Endothelial cell of hepatic sinusoid (primary cell): ENCODE results near the gene ZNF778.

Experiments
- in situ Hi-C: cut with HindIII; loops from 2 replicates; pipeline ENCODE4 v1.10.0; 2017; ENCODE audit warnings: low sequenced_read_pairs

ZNF778 gene

GRCh38 chr16:89273741-89274472 lies 56.4 kb downstream of the ZNF778 start:
- in situ Hi-C loops = no loop called here

- in situ Hi-C loops = no loop called here
Measured at GRCh38 chr16:89274561-89275283, 57.2 kb downstream of the ZNF778 start.

DNA sequence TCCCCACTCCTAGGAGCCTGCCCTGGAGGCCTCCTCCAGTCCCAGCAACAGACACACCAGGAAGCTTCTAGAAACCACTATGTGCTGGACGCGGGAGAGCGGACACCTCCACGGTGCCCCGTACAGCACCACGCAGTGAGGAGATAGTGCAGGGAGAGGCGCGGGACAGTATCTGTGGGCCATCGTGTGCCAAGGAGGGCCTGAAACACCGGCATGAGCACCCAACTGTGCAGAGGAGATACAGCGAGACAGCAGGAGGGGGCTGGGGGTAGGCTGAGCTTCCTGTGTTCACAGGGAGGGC lies 57.7 kb downstream of the ZNF778 start:
- in situ Hi-C loops = no loop called here

DNA sequence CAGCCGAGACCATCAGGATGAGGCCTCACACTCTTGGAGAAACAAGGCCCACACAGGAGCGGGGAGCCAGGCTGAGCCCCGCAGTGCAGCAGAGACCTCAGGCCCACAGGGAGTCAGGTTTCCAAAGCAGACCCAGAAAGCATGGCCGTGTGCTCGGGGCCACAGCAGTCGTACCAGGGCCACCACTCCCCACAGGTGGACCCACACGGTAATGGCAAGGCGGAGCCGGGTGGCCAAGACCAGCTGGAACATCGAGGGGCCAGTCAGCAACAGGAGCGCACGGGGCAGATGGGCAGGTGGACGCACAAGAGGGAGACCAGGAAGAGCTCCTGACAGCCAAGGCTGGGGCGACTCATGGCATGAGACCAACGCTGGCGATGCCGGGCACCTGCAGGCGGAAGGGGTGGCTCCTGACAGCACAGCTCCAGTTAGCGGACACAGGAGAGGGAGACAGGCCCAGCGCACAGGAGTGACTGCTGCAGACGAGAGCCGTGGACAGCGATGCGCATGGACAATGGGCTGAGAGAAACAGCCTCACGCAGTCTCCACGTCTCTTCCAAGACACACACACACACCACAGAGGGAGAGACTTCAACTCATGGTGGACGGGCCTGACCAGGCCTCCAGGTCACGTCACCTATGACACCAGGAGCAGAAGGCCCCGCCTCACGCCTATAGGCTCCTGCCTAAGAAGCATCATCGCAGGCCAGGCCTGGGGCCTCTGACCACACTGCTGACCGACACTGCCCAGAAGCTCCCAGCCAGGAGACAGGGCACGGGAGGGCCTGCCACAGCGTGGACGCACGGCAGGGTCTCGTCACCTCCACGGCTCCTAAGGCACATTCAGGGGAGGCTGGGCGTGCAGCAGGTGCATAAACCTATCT lies 58.6 kb downstream of the ZNF778 start:
- in situ Hi-C loops = no loop called here

- in situ Hi-C loops = no loop called here
Measured at GRCh38 chr16:89277049-89277448, 59.5 kb downstream of the ZNF778 start.

DNA sequence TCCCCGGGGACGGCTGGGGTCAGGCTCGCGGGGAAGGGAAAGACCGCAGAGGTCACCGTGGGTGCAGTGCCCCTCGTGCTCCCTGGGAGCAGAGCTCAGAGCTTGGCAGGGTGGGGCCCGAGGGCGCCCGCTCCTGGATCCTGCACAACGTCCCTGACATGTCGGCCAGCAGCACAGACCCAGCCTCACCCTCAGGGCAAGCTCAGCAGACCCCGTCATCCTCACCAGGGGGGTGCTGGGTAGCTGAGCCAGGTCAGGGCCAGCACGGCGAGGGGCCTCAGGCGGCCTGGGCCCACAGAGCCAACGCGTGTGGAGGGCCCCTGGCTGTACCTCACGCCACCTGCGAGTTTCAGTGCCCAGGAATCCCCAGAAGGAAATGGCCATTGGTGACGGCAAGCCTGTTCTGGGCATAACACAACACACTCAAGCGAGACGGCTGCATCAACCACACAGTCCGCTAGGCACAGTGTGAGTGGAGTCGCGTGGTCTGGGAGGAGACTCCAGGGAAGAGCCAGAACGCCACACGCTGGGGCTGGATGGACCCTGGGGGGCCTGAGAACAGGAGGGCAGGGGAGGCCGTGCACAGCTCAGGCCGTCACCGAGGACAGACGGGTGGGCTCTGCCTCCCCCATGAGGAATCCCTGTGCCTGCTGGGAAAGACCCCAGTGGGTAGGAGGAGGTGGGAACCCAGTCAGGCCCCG lies 60.3 kb downstream of the ZNF778 start:
- in situ Hi-C loops = no loop called here

DNA sequence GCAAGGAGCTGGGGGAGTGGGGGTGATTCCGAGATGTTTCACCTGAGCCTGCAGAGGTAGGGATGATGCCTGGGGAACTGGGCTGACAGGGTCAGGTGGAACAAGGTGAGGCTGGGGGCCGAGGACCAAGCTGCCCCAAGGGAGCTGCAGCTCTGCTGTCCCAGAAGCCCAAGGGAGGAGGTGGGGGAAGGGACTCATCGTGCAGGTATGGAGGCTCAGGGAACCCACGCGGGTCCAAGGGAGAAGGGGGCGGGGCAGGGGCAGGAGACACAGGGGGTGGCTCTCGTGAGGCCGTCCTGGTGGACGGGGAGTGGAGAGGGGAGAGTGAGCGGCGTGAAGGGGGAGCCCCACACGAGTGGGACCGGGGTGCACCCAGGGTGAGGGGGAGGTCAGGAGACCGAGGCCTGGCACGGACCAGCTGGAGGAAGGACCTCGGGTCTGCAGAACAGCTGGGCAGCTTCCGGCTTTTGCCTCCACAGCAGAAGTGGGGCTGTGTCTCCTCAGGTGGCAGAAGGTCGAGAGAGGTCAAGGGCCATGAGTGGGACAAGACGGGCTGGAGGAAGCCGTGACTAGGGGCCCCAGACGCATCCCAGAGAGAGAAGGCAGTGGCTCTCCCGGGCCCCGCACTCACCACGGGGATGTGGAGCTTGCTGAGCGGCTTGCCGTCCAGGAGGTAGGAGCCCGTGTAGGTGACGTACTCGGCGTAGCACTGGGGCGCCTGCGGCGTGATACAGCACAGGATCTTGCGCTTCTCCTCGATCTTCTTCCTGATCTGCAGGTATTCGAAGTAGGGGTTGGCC lies 61.1 kb downstream of the ZNF778 start:
- in situ Hi-C loops = no loop called here

DNA sequence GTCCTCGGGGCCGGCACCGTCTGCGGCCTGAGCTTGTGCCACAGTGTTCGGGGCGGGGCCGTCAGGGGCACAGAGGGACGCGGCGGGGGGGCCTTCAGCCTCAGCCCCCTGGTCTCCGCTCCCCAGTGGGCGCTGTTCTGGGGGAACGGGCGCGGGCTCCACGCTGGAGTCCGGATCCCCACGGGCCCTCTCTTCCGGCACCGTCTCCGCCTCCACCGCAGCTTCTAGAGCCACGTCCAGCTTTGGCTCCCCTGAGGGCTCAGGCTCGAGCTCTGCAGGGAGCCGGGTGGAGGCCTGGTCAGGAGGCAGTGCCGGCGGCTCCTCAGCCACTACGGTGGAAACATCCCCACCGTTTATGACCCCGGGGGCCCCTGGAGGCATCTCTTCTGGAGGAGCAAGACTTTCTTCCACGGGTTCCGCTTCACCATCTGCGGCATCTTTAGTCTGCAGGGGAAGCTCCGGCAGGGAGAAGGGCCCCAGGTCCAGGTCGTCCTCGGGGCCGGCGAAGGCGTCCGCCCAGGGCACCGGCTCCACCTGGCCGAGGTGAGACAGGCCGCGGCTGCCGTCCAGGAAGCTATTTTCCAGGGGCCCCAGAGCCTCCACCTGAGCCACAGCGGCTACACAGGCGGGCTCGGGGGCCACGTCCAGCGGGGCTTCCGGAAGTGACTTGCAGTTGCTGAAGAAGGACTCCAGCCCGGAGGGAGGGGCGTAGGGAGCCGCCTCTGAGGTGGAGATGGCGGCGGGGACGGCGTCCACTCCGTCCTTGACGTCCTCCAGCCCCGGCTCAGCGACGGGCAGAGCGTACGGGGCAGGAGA lies 62.4 kb downstream of the ZNF778 start:
- in situ Hi-C loops = loop anchor here (10.0 kb wide), 1 partner anchor 165 kb away; no protein-coding TSS in a partner anchor

- in situ Hi-C loops = loop anchor here (10.0 kb wide), 1 partner anchor 166 kb away; no protein-coding TSS in a partner anchor
Measured at GRCh38 chr16:89280546-89281188, 63.2 kb downstream of the ZNF778 start.

- in situ Hi-C loops = loop anchor here (10.0 kb wide), 1 partner anchor 166 kb away; no protein-coding TSS in a partner anchor
Measured at GRCh38 chr16:89281189-89281577, 63.7 kb downstream of the ZNF778 start.

- in situ Hi-C loops = loop anchor here (10.0 kb wide), 1 partner anchor 167 kb away; no protein-coding TSS in a partner anchor
Measured at GRCh38 chr16:89281829-89282228, 64.3 kb downstream of the ZNF778 start.

DNA sequence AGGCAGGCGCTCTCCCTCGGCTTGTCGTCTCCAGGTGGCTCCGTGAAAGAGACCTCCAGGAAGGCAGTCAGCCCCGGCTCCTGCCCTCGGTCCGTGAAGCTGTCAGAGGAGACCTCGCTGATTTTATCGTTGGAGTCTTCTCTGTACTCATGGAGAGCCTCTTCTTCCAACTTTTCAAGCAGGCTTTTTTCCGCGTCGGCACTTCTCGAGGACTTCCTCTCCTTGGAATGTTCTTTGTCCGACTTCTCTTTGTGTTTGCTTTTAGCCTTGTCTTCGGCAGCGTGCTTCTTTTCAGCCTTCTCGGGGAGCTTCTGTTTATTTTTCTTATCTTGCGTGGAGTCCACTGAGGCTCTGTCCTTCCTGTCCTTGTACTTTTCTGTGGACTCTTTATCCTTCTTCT lies 65.0 kb downstream of the ZNF778 start:
- in situ Hi-C loops = loop anchor here (10.0 kb wide), 1 partner anchor 168 kb away; no protein-coding TSS in a partner anchor

- in situ Hi-C loops = loop anchor here (10.0 kb wide), 1 partner anchor 169 kb away; no protein-coding TSS in a partner anchor
Measured at GRCh38 chr16:89283449-89283848, 65.9 kb downstream of the ZNF778 start.

DNA sequence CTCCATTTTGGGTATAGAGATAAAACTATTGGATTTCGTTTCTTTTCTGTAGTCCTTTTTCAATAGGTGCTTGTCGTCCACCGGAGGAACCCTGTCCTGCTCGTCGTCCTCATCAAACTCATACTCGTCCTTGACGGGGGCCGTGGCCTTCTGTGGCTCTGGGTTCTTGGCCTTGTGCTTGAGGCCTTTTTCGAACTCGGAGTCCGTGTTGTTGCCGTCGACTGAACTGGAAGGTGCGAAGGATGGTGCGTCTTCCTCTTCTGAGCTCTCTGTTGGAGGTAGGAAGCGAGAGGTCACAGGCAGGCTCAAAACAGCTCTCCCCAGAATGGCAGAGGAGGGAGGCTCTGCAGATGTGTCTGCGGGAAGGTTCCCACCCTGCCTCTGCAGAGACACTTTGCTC lies 67.9 kb downstream of the ZNF778 start:
- in situ Hi-C loops = loop anchor here (10.0 kb wide), 1 partner anchor 171 kb away; no protein-coding TSS in a partner anchor

DNA sequence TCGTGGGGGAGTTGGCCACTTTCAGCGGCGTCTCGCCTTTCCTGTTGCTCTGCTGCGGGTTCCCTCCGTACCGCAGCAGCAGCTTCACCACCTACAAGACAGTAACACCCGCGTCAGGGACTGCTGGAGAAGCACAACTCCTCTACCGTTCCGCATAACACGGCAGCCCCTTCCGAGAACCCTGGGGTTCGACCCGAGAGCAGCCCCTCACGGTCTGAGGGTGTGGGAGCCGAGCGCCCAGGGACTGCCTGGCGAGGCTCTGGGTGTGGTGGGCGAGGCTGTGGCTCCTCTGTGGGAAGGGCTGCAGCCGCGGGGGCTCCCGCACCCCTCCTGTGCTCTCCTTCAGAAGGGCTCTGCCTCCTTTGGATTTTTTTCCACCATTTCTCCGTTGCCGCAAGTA lies 68.6 kb downstream of the ZNF778 start:
- in situ Hi-C loops = loop anchor here (10.0 kb wide), 1 partner anchor 171 kb away; no protein-coding TSS in a partner anchor
